ENCODE data around the gene RGS9. TPM values are rescaled to one million over a fixed set of nuclear protein-coding genes. Genes with fewer than 3 reads are reported as not detected.

Gene RGS9
- polyA plus RNA-seq, 2 of the 4 experiments (the other 2 are of a cell fraction), result 6.9 to 14.3 TPM

DNA sequence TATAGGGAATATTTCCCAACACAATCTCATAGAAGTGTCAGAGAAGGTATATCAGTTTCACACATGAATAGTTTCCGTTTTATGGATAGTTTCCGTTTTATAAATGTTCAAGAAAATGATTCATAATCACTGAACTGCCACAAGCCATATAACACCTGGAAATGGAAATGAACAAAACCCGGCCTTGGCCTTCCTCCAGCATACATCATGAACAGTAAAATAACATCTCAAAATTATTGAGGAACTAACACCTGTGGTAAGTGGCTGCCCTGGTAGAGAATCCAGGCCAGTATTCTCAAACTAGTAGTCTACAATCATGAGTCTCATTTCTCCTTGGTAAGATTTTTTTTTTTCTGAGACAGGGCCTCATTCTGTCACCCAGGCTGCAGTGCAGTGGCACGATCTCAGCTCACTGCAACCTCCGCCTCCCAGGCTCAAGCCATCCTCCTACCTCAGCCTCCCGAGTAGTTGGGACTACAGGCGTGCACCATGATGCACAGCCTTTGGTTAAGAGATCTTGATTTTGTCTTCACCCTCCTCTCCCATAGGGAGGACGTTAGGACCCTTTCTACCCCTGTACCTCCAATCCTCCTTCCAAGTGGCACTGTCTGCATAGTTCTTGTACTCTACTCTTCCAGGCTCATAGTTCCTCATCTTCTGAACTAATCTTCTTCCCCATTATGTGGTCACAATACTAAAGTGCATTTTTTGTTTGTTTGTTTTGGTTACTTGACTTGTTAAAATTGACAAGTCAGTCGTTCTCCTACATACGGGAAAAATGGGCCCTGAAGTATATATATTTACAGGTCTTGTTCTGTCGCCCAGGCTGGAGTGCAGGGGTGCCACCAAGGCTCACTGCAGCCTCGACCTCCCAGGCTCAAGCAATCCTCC is 15.0 kb upstream of the RGS9 start:
- CTCF ChIA-PET, result interaction anchor here (2.2 to 3.2 kb wide), 3 partner anchors 15 to 22 kb away, joined by 6 to 22 read pairs (median 16); partner anchors contain the start of gene RGS9
- H3K27ac ChIP-seq, result peak overlapping the region; percentile 77 to 93
- ATAC-seq, result no peak
- TF ChIP-seq GATA3 (IDR thresholded peaks at IDR 0.05; ENCODE audit: borderline replicate concordance) (no peak), RFX5 (IDR thresholded peaks at IDR 0.05) (no peak), POLR2A (IDR thresholded peaks at IDR 0.05; ENCODE audit: low read length) (0 out of 2 replicates have a peak, but pooled peaks have one; percentile 9)
- TF ChIP-seq, protein P1, sequence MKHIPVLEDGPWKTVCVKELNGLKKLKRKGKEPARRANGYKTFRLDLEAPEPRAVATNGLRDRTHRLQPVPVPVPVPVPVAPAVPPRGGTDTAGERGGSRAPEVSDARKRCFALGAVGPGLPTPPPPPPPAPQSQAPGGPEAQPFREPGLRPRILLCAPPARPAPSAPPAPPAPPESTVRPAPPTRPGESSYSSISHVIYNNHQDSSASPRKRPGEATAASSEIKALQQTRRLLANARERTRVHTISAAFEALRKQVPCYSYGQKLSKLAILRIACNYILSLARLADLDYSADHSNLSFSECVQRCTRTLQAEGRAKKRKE (CRISPR knock-in tag; IDR thresholded peaks at IDR 0.05; ENCODE audit: low read depth), result no peak
- peak overlapping the region; percentile 81 for H3K4me2 ChIP-seq
- POLR2A ChIA-PET, result interaction anchor here (0.6 to 2.5 kb wide), 15 partner anchors 13 to 203 kb away, joined by 3 to 13 read pairs (median 3); partner anchors contain the start of genes GNA13, LRRC37A3 and RGS9
- no peaks in the 10 kb centered on the region for H3K9me3 ChIP-seq
- H3K4me3 ChIP-seq, result peak overlapping the region; percentile 53
- 81% methylated on average over 12 of the region's 12 CpGs for WGBS (ENCODE audit: missing lambda C conversion rate)
- peaks cover 19% of the 10 kb centered on the region for H3K4me1 ChIP-seq
- no peak for DNase-seq (ENCODE audit: low read depth in 1 of 2, low spot score in 1 of 2)
- no peak for FAIRE-seq

DNA sequence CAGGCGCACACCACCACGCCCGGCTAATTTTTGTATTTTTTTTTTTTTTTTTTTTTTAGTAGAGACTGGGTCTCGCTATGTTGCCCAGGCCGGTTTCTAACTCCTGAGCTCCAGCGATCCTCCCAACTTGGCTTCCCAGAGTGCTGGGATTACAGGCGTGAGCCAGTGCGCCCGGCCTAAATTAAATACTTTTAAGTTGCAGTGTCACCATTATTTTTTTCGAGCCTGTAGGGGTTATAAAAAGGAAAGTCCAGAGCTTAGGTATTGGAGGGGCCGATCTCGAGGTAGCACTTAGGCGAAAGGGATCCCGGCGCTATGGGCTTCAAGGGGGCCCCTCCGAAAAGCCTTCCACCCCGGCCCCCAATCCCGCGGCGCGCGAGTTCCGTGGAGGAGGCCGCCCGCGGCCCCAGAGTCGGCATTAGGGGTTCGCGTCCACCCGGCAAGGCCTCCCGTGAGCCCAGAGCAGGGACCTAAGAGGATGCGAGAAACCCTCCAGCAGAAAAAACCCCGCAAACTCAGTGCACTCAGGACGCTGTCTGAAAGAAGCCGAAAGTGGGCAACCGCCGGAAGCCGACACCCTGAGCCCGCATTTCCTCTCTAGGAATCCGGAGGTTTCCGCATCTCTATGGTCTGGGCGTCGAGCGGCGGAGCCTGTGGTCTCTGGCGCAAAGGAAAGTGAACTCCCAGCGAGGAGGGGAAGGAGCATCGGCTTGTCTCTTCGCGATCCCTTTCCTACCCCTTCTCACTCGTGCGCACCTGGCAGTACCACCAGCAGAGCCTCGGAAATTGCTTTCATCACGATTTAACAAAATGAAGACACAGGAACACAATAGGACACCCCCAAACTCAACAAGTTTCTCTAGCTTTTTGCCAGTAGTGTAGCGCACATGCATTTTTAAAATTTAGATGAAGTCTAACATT is 14.1 kb upstream of the RGS9 start:
- WGBS (ENCODE audit: missing lambda C conversion rate), result 8% methylated on average over 46 of the region's 55 CpGs
- ATAC-seq, result peak; percentile 93 to 95
- Histone ChIP-seq H3K4me2 (peak overlapping the region; percentile 81), H3K4me3 (peak overlapping the region; percentile 53), H3K4me1 (peaks cover 19% of the 10 kb centered on the region), H3K27ac (peak overlapping the region; percentile 77 to 93), H3K9me3 (no peaks in the 10 kb centered on the region)
- FAIRE-seq, result peak; percentile 89
- peak; percentile 94 to 98 for DNase-seq (ENCODE audit: low read depth in 1 of 2, low spot score in 1 of 2)
- ChIA-PET POLR2A (interaction anchor here (0.6 to 2.5 kb wide), 17 partner anchors 12 to 204 kb away, joined by 3 to 13 read pairs (median 3); partner anchors contain the start of genes GNA13, LRRC37A3 and RGS9), CTCF (interaction anchor here (0.9 to 3.2 kb wide), 6 partner anchors 11 to 161 kb away, joined by 3 to 22 read pairs (median 4); partner anchors contain the start of gene RGS9)
- TF ChIP-seq PHF8 (IDR thresholded peaks at IDR 0.05; ENCODE audit: borderline replicate concordance, low read depth) (peak; percentile 57), FOXS1 (CRISPR knock-in tag; IDR thresholded peaks at IDR 0.05) (no peak), EHF (CRISPR knock-in tag; IDR thresholded peaks at IDR 0.05) (no peak), TP53 (CRISPR knock-in tag; IDR thresholded peaks at IDR 0.05) (0 out of 2 replicates have a peak, but pooled peaks have one; percentile 20), CHD2 (IDR thresholded peaks at IDR 0.05; ENCODE audit: low read length, partially characterized antibody) (no peak), SREBF2 (IDR thresholded peaks at IDR 0.05) (no peak), CBX8 (IDR thresholded peaks at IDR 0.05) (no peak), KDM5A (IDR thresholded peaks at IDR 0.05) (no peak; the same call in 1 of the 2 replicates), RFX5 (IDR thresholded peaks at IDR 0.05) (no peak), GATA3 (IDR thresholded peaks at IDR 0.05; ENCODE audit: borderline replicate concordance) (no peak), FOSL2 (IDR thresholded peaks at IDR 0.05) (no peak), FOSL2 (CRISPR knock-in tag; IDR thresholded peaks at IDR 0.05) (no peak), ZFP36 (IDR thresholded peaks at IDR 0.05; ENCODE audit: borderline replicate concordance, partially characterized antibody) (no peak), BHLHE40 (IDR thresholded peaks at IDR 0.05; ENCODE audit: low read depth, low read length) (no peak), MAFK (IDR thresholded peaks at IDR 0.05; ENCODE audit: partially characterized antibody) (no peak), HOXB13 (CRISPR knock-in tag; IDR thresholded peaks at IDR 0.05; ENCODE audit: low read depth) (no peak), RNF2 (IDR thresholded peaks at IDR 0.05; ENCODE audit: borderline replicate concordance, low read depth) (no peak), NFE2L2 (conservative IDR thresholded peaks at IDR 0.05; ENCODE audit: low read length) (no peak), SMC3 (IDR thresholded peaks at IDR 0.05) (peak; percentile 44; the same call in 1 of the 3 replicates), ZC3H11A (IDR thresholded peaks at IDR 0.05) (no peak), MYC (IDR thresholded peaks at IDR 0.05; ENCODE audit: borderline replicate concordance, low read length) (no peak), FOSB (CRISPR knock-in tag; IDR thresholded peaks at IDR 0.05) (no peak), TFCP2L1 (CRISPR knock-in tag; IDR thresholded peaks at IDR 0.05) (no peak)
- TF ChIP-seq, protein P2, sequence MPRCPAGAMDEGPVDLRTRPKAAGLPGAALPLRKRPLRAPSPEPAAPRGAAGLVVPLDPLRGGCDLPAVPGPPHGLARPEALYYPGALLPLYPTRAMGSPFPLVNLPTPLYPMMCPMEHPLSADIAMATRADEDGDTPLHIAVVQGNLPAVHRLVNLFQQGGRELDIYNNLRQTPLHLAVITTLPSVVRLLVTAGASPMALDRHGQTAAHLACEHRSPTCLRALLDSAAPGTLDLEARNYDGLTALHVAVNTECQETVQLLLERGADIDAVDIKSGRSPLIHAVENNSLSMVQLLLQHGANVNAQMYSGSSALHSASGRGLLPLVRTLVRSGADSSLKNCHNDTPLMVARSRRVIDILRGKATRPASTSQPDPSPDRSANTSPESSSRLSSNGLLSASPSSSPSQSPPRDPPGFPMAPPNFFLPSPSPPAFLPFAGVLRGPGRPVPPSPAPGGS (IDR thresholded peaks at IDR 0.05), result peak; percentile 75; the same call in 1 of the 3 replicates
- TF ChIP-seq, protein P3, sequence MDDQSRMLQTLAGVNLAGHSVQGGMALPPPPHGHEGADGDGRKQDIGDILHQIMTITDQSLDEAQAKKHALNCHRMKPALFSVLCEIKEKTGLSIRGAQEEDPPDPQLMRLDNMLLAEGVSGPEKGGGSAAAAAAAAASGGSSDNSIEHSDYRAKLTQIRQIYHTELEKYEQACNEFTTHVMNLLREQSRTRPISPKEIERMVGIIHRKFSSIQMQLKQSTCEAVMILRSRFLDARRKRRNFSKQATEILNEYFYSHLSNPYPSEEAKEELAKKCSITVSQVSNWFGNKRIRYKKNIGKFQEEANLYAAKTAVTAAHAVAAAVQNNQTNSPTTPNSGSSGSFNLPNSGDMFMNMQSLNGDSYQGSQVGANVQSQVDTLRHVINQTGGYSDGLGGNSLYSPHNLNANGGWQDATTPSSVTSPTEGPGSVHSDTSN (IDR thresholded peaks at IDR 0.05), result no peak
- TF ChIP-seq, protein P4, sequence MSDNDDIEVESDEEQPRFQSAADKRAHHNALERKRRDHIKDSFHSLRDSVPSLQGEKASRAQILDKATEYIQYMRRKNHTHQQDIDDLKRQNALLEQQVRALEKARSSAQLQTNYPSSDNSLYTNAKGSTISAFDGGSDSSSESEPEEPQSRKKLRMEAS (IDR thresholded peaks at IDR 0.05), result peak; percentile 80
- TF ChIP-seq, protein P5, sequence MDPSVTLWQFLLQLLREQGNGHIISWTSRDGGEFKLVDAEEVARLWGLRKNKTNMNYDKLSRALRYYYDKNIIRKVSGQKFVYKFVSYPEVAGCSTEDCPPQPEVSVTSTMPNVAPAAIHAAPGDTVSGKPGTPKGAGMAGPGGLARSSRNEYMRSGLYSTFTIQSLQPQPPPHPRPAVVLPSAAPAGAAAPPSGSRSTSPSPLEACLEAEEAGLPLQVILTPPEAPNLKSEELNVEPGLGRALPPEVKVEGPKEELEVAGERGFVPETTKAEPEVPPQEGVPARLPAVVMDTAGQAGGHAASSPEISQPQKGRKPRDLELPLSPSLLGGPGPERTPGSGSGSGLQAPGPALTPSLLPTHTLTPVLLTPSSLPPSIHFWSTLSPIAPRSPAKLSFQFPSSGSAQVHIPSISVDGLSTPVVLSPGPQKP (IDR thresholded peaks at IDR 0.05; ENCODE audit: low read depth, low read length), result no peak
- TF ChIP-seq, protein P6, sequence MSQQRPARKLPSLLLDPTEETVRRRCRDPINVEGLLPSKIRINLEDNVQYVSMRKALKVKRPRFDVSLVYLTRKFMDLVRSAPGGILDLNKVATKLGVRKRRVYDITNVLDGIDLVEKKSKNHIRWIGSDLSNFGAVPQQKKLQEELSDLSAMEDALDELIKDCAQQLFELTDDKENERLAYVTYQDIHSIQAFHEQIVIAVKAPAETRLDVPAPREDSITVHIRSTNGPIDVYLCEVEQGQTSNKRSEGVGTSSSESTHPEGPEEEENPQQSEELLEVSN (IDR thresholded peaks at IDR 0.05; ENCODE audit: borderline replicate concordance, low read depth), result peak; percentile 42; the same call in 1 of the 2 replicates

All from A549 (cell line).